ENCODE data around the gene CBL.

The CBL gene

GRCh38 chr11:119315131-119316015 lies 109.2 kb downstream of the CBL start:
- H3K27ac Mint-ChIP-seq: no peak overlapping the region
- no peaks in the 10 kb centered on the region for H3K36me3 Mint-ChIP-seq (ENCODE audit: low read depth)
- peak overlapping the region; percentile 79 for H3K4me3 Mint-ChIP-seq
- peaks cover 9% of the 10 kb centered on the region for H3K4me1 Mint-ChIP-seq (ENCODE audit: low read depth)
- H3K27me3 Mint-ChIP-seq: peaks cover 13% of the 10 kb centered on the region
- H3K9me3 Mint-ChIP-seq: no peaks in the 10 kb centered on the region

GRCh38 chr11:119316016-119316728 lies 110.0 kb downstream of the CBL start:
- Mint-ChIP-seq H3K4me3 (peak overlapping the region; percentile 79), H3K27me3 (peaks cover 13% of the 10 kb centered on the region), H3K36me3 (ENCODE audit: low read depth) (no peaks in the 10 kb centered on the region), H3K27ac (no peak overlapping the region), H3K4me1 (ENCODE audit: low read depth) (peaks cover 10% of the 10 kb centered on the region), H3K9me3 (no peaks in the 10 kb centered on the region)

GRCh38 chr11:119316729-119317591 lies 110.8 kb downstream of the CBL start, which contains the start of gene MCAM:
TSS of gene MCAM (minus strand) at chr11:119317130. CDS start at chr11:119317101, 29 bp downstream.
- H3K9me3 Mint-ChIP-seq: no peaks in the 10 kb centered on the region
- H3K36me3 Mint-ChIP-seq (ENCODE audit: low read depth): no peaks in the 10 kb centered on the region
- H3K27ac Mint-ChIP-seq: no peak within 1 kb of the TSS
- H3K4me3 Mint-ChIP-seq: peak within 1 kb of the TSS; percentile 79
- H3K27me3 Mint-ChIP-seq: peaks cover 13% of the 10 kb centered on the region
- H3K4me1 Mint-ChIP-seq (ENCODE audit: low read depth): peaks cover 16% of the 10 kb centered on the region

GRCh38 chr11:119317592-119318239 lies 111.6 kb downstream of the CBL start:
- no peaks in the 10 kb centered on the region for H3K36me3 Mint-ChIP-seq (ENCODE audit: low read depth)
- peaks cover 16% of the 10 kb centered on the region for H3K4me1 Mint-ChIP-seq (ENCODE audit: low read depth)
- no peak overlapping the region for H3K27ac Mint-ChIP-seq
- H3K27me3 Mint-ChIP-seq: peaks cover 13% of the 10 kb centered on the region
- no peaks in the 10 kb centered on the region for H3K9me3 Mint-ChIP-seq
- H3K4me3 Mint-ChIP-seq: no peak overlapping the region

- peaks cover 20% of the 10 kb centered on the region for H3K4me1 Mint-ChIP-seq (ENCODE audit: low read depth)
- no peak overlapping the region for H3K27ac Mint-ChIP-seq
- no peaks in the 10 kb centered on the region for H3K9me3 Mint-ChIP-seq
- peaks cover 13% of the 10 kb centered on the region for H3K27me3 Mint-ChIP-seq
- H3K36me3 Mint-ChIP-seq (ENCODE audit: low read depth): no peaks in the 10 kb centered on the region
- no peak overlapping the region for H3K4me3 Mint-ChIP-seq
Observed at GRCh38 chr11:119318240-119319135, 112.3 kb downstream of the CBL start.

GRCh38 chr11:119319136-119319699 lies 113.1 kb downstream of the CBL start:
- Mint-ChIP-seq H3K27me3 (peaks cover 13% of the 10 kb centered on the region), H3K36me3 (ENCODE audit: low read depth) (no peaks in the 10 kb centered on the region), H3K9me3 (no peaks in the 10 kb centered on the region), H3K4me3 (no peak overlapping the region), H3K27ac (no peak overlapping the region), H3K4me1 (ENCODE audit: low read depth) (peaks cover 22% of the 10 kb centered on the region)

- Mint-ChIP-seq H3K27me3 (peaks cover 13% of the 10 kb centered on the region), H3K4me1 (ENCODE audit: low read depth) (peaks cover 22% of the 10 kb centered on the region), H3K36me3 (ENCODE audit: low read depth) (no peaks in the 10 kb centered on the region), H3K27ac (no peak overlapping the region), H3K4me3 (peak overlapping the region; percentile 40), H3K9me3 (no peaks in the 10 kb centered on the region)
Observed at GRCh38 chr11:119319700-119320239, 113.6 kb downstream of the CBL start.

GRCh38 chr11:119320240-119320775 lies 114.2 kb downstream of the CBL start:
- H3K27ac Mint-ChIP-seq: no peak overlapping the region
- no peaks in the 10 kb centered on the region for H3K36me3 Mint-ChIP-seq (ENCODE audit: low read depth)
- H3K9me3 Mint-ChIP-seq: no peaks in the 10 kb centered on the region
- peaks cover 22% of the 10 kb centered on the region for H3K4me1 Mint-ChIP-seq (ENCODE audit: low read depth)
- H3K4me3 Mint-ChIP-seq: peak overlapping the region; percentile 40
- H3K27me3 Mint-ChIP-seq: peaks cover 13% of the 10 kb centered on the region

GRCh38 chr11:119320776-119321524 lies 114.8 kb downstream of the CBL start:
- peak overlapping the region; percentile 78 for H3K27ac Mint-ChIP-seq
- peaks cover 16% of the 10 kb centered on the region for H3K4me1 Mint-ChIP-seq (ENCODE audit: low read depth)

GRCh38 chr11:119322360-119322739 lies 116.2 kb downstream of the CBL start:
- Mint-ChIP-seq H3K27ac (no peak overlapping the region), H3K27me3 (peaks cover 7% of the 10 kb centered on the region), H3K4me1 (ENCODE audit: low read depth) (peaks cover 16% of the 10 kb centered on the region), H3K36me3 (ENCODE audit: low read depth) (no peaks in the 10 kb centered on the region), H3K9me3 (no peaks in the 10 kb centered on the region), H3K4me3 (peak overlapping the region; percentile 84)

More at GRCh38 chr11:119320776-119321524, 114.8 kb downstream of the CBL start:
- Mint-ChIP-seq H3K9me3 (no peaks in the 10 kb centered on the region), H3K36me3 (ENCODE audit: low read depth) (no peaks in the 10 kb centered on the region), H3K4me3 (peak overlapping the region; percentile 84), H3K27me3 (peaks cover 8% of the 10 kb centered on the region)

- no peaks in the 10 kb centered on the region for H3K9me3 Mint-ChIP-seq
- H3K4me3 Mint-ChIP-seq: no peak overlapping the region
- H3K27me3 Mint-ChIP-seq: peaks cover 2% of the 10 kb centered on the region
- no peak overlapping the region for H3K27ac Mint-ChIP-seq
- peaks cover 16% of the 10 kb centered on the region for H3K4me1 Mint-ChIP-seq (ENCODE audit: low read depth)
- no peaks in the 10 kb centered on the region for H3K36me3 Mint-ChIP-seq (ENCODE audit: low read depth)
Observed at GRCh38 chr11:119322921-119323531, 116.9 kb downstream of the CBL start.

- Mint-ChIP-seq H3K9me3 (no peaks in the 10 kb centered on the region), H3K36me3 (ENCODE audit: low read depth) (no peaks in the 10 kb centered on the region), H3K27me3 (no peaks in the 10 kb centered on the region), H3K4me1 (ENCODE audit: low read depth) (peaks cover 16% of the 10 kb centered on the region), H3K27ac (no peak overlapping the region), H3K4me3 (no peak overlapping the region)
Observed at GRCh38 chr11:119323532-119324033, 117.4 kb downstream of the CBL start.
